ENCODE measurements around the gene XG.
"Not testable (repeated sequence)": the region's sequence is repeated elsewhere in the genome, so short reads cannot be mapped to it uniquely, and the experiment has no call there.

The XG gene

DNA sequence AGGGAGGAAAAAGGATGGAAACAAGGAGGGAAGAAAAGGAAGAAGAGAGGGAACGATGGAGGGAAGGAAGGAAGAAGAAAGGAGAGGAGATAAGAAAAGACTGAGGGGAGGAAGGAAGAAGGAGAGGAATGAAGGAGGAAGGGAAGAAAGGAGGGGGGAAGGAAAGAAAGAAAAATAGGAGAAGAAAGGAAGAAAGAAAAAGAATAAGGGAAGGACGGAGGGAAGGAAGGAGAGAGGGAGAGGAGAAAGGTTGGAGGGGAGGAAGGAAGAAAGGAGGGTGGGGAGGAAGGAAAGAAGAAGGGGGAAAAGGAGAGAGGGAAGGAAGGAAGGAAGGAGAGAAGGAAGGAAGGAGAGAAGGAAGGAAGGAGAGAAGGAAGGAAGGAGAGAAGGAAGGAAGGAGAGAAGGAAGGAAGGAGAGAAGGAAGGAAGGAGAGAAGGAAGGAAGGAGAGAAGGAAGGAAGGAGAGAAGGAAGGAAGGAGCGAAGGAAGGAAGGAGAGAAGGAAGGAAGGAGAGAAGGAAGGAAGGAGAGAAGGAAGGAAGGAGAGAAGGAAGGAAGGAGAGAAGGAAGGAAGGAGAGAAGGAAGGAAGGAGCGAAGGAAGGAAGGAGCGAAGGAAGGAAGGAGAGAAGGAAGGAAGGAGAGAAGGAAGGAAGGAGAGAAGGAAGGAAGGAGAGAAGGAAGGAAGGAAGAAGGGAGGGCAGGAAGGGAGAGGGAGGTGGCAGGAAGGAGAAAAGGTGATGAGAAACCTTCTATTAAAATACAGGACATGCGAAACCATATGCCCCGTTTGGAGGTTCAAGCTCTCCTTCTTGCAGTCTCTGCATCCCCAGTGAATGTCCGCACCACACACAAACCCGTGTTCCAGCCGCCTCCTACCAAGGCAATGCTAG is 21.6 kb downstream of the XG start:
- not testable (repeated sequence) for H3K4me3 ChIP-seq (ENCODE audit: low read depth, low read length); DNase-seq (ENCODE audit: low read depth)

DNA sequence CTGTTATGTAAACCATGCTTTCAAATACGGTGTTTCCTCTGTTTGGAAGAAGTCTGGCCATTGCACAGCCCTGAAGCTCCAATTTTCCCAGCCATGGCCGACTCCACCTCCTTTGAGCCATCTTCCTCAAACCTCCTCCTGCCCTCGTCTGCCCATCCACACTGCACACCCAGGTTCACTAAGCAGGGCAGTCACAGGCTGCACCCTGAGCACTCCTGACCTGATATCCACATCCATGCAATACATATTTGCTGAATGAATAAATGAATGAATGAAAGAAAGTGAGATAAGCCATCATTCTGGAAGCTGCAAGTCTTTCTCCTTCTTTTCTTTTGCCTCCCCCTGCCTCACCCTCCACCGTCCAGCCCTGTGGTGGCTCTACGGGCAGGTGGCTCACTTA is 22.2 kb downstream of the XG start:
- no peak overlapping the region for H3K4me3 ChIP-seq (ENCODE audit: low read depth, low read length)
- no peak for DNase-seq (ENCODE audit: low read depth)

DNA sequence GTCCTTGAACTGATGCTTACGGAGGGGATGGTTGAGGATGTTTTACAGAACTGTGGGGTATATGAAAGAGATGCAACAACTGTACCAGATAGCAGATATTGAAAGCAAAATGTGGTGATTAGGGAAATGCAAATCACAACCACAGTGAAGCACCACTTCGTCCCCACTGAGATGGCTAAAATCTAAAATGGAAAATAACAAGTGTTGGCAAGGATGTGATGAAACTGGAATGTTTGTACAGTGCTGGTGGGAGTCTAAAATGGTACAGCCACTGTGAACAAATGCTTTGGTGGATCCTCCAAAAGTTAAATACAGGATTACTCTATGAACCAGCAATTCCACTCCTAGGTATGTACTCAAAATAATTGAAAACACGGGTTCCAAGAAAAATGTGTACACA is 22.9 kb downstream of the XG start:
- DNase-seq (ENCODE audit: low read depth), result no peak
- no peak overlapping the region for H3K4me3 ChIP-seq (ENCODE audit: low read depth, low read length)

DNA sequence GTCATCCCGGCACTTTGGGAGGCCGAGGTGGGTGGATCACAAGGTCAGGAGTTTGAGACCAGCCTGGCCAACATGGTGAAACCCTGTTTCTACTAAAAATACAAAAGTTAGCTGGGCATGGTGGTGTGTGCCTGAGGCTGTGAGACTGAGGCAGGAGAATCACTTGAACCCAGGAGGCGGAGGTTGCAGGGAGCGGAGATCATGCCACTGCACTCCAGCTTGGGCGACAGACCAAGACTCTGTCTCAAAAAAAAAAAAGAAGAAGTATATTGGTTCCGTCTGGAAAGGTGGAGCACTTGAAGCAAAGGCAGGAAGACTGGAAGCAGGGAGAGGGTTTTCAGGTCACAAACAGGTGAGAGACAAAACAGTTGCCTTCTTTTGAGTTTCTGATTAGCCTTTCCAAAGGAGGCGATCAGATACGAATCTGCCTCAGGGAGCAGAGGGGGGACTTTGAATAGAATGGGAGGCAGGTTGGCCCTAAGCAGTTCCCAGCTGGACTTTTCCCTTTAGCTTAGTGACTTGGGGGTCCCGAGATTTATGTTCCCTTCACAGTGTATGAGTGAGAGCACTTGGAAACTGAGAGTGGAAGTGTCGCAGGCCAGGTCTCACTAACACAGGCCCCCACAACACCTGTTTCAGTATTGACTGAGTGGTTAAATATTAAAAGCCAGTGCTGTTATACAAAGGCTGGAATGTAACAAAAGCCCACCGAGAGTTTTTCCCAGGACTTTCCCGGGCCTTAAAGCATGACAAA is 28.8 kb downstream of the XG start:
- H3K4me3 ChIP-seq (ENCODE audit: low read depth, low read length); DNase-seq (ENCODE audit: low read depth): not testable (repeated sequence)

DNA sequence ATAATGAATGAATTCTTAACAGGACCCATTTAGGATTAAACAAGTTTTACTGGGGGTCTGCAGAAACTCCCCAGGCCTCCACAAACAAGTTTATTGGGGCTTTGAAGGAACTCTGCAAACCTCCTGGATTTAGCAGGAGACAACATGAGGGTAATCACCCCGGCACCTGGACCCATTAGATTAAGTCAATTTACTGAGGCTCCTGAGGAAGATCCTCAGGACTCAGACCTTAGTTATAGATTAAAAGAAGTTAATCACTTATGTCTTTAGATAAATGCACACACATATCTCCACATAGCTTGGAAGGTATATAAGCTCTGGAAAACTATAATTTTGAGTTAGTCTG is 29.4 kb downstream of the XG start:
- no peak for DNase-seq (ENCODE audit: low read depth)
- no peak overlapping the region for H3K4me3 ChIP-seq (ENCODE audit: low read depth, low read length)

DNA sequence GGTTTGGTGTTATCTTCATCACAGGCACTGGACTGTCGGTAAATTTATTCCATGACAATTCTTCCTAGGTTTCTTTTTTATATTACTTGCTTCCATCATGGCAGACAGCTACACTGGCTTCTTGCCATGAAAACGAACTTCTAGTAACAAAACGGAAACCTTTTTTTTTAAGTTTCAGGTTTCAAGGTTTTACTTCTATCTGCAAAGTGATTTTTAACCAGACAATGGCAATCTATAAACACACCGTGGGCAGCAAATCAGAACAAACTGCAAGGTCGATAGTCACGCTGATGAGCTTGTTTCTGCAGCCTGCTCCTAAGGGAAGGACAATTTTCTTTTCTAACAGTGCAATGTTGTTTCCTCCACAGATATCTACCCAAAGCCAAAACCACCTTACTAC is 29.9 kb downstream of the XG start:
- no peak overlapping the region for H3K4me3 ChIP-seq (ENCODE audit: low read depth, low read length)
- no peak for DNase-seq (ENCODE audit: low read depth)

DNA sequence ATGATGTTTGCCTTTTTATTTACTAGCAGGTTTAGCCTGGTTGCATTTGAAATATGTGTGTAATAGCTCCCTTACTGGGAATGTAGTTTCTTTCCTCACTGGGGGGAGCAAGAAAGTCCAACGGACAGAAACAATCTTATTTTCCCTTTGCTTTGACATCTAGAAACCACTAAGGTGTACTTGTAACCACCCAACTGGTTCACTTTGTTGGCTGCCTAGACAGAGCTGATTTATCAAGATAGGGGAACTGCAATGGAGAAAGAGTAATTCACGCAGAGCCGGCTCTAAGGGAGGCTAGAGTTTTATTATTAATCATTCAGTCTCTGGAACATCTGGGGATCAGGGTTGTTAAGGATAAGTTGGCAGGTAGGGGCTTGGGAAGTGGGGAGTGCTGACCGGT is 30.3 kb downstream of the XG start:
- H3K4me3 ChIP-seq (ENCODE audit: low read depth, low read length), result no peak overlapping the region

DNA sequence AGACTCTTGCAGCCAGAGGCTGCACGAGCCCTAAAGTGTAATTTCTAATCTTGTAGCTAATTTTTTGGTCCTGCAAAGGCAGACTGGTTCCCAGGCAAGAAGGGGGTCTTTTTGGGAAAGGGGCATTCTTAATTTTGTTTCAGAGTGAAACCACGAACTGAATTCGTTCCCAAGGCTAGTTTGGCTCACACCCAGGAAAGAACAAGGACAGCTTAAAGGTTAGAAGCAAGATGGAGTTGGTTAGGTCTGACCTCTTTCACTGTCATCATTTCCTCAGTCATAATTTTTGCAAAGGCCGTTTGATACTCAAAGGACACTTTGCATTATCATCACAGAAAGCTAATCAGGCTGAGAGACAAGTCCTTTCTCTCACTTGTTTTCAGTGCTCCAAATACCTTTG is 30.9 kb downstream of the XG start:
- no peak overlapping the region for H3K4me3 ChIP-seq (ENCODE audit: low read depth, low read length)
- DNase-seq (ENCODE audit: low read depth), result no peak

More for the DNA sequence above, 30.3 kb downstream of the XG start:
- no peak for DNase-seq (ENCODE audit: low read depth)

DNA sequence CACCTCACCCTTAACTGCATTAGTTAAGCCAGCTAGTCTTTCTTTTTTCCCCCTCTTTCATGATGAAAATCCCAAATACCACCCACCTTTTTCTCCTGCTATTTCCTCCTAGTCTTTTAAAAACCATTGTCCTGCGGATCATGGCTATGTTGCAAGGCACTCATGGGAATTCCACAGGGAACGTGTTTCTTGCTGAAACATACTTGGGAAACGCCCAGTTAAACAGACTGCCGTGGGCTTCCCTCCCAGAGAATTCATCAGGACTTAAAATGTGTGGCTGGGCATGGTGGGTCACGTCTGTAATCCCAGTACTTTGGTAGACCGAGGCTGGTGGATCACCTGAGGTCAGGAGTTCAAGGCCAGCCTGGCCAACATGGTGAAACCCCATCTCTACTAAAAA is 32.2 kb downstream of the XG start:
- no peak overlapping the region for H3K4me3 ChIP-seq (ENCODE audit: low read depth, low read length)
- DNase-seq (ENCODE audit: low read depth), result peak; percentile 19

DNA sequence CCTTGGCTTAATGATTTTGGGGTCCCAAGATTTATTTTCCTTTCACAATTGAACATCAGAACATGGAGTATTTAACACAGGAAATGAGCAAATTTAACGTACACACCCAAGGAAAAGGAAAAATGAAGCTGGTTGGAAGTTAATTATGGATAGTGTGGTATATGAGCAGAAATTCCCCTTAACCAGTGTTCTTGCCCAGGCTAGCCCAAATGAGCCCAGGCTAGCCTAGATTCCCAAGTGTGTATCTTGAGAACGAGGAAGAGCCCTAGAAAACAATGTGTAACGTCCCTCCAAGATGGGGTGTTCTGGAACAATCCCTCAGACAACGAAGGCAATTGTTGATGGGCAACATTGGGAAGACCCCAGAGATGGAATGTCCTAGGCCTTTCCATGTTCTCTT is 33.7 kb downstream of the XG start:
- H3K4me3 ChIP-seq (ENCODE audit: low read depth, low read length), result no peak overlapping the region
- DNase-seq (ENCODE audit: low read depth), result no peak

DNA sequence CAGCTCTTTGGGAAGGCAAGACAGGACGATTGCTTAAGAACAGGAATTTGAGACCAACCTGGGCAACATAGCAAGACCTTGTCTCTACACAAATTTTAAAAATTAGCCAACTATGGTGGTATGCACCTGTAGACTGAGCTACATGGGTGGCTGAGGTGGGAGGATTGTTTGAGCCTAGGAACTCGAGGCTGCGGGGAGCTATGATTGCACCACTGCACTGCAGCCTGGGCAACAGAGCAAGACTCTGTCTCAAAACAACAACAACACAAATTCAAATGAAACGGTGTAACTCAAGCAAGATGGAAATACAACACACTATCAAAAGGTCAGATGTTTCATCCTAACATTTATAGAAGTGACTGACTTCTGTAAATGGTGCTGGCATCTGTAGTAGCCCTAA is 37.1 kb downstream of the XG start:
- DNase-seq (ENCODE audit: low read depth), result no peak
- no peak overlapping the region for H3K4me3 ChIP-seq (ENCODE audit: low read depth, low read length)

DNA sequence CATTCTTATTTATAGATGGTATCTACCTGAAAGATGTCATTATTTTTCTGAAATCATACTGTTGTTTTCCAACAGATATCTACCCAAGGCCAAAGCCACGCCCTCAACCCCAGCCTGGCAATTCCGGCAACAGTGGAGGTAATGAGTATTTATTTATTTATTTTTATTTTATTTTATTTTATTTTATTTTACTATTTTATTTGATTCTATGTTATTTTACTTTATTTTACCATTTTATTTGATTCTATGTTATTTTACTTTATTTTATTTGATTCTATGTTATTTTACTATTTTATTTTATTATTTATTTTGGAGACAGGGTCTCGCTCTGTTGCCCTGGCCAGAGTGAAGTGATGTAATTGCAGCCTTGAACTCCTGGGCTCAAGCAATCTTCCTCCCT is 37.7 kb downstream of the XG start:
- no peak overlapping the region for H3K4me3 ChIP-seq (ENCODE audit: low read depth, low read length)
- DNase-seq (ENCODE audit: low read depth), result no peak

DNA sequence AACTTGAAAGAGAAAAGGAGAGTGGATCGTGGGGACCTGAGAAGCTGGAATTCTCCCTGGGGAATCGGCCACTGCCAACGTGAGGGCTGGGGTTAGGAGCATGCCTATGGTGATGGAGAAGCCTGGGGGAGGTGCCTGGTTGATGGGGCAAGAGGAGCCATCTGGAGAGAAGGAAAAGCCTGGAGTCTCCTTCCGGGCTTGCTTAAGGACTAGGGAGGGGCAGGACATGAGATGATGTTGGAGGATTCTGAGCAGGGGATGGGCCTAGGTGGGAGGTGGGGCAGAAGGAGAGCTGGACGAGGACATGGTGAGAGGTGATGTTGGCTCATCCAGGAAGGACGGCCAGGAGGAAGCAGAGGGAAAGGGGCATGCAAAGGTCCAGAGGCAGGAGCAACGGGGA is 41.9 kb downstream of the XG start:
- no peak for DNase-seq (ENCODE audit: low read depth)
- no peak overlapping the region for H3K4me3 ChIP-seq (ENCODE audit: low read depth, low read length)

DNA sequence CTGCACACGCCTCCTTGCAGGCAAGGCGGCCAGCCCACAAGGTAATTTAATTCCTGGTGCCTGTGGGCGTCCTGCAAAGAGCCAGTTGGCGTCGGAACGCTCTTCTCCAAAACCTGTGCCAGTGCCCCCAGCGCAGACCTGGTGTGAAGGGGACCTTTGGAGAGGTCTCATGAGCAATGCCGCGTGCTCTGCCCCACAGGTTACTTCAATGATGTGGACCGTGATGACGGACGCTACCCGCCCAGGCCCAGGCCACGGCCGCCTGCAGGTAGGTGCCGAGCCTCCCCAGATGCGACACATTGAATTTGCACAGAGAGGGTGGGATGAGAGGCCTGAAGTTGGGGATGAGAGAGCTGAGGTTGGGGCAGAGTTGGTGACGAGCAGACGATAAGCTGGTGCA is 42.5 kb downstream of the XG start:
- no peak overlapping the region for H3K4me3 ChIP-seq (ENCODE audit: low read depth, low read length)
- DNase-seq (ENCODE audit: low read depth), result no peak

DNA sequence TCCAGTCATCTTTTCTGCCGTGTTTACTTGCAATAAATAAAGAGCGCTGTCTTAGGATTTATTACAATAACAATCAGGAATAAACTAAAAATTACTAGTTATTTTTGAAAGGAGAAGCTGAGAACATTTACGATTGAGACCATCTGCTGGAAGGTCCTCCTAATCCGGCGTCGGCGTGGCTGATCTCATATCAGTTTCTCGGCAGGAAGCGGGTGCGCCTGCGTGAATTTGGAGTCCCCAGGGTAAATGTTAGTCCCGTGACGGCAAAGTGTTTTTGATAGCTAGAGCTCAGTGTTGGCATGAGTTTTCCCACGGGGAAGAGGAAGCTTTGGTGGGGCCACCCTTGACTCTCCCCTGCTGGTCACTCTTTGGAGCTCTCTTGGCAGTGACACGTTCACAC is 45.0 kb downstream of the XG start:
- DNase-seq (ENCODE audit: low read depth); H3K4me3 ChIP-seq (ENCODE audit: low read depth, low read length): not testable (repeated sequence)

DNA sequence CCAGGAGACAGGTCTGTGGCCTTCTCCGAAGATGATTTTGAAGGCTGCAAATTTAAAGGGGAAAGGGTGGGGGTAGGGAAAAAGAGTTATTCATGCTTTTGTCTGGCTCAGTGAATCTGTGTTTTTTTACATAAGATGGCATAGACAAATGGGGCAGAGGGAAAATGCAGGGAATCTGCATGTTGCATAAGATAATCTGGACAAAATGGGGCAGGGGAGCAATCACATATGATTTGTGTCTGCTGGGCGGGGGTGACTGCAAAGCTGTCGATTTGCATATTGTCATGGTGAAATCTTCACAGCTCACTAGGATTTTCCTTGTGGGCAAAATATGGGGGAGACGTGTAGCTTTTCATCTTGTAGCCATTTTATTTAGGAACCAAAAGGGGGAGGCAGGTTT is 47.5 kb downstream of the XG start:
- DNase-seq (ENCODE audit: low read depth), result no peak
- no peak overlapping the region for H3K4me3 ChIP-seq (ENCODE audit: low read depth, low read length)

DNA sequence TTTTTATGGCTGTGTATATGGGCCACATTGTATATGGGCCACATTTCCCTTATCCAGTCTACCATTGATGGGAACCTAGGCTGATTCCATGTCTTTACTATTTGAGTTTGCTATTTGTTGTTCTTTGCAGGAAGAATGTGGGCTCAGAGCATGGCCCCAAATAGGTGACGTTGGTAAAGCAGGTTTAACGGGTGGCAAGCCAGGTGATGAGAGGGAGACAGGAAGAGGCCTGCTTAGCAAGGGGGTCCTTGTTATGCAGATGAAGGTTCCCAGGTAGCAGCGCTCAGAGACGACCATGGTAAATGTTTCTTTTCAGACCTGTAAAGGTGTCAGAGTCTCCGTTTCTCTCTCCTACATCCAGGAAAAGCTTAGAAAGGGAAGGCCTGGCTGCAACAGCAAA is 48.1 kb downstream of the XG start:
- DNase-seq (ENCODE audit: low read depth); H3K4me3 ChIP-seq (ENCODE audit: low read depth, low read length): not testable (repeated sequence)

DNA sequence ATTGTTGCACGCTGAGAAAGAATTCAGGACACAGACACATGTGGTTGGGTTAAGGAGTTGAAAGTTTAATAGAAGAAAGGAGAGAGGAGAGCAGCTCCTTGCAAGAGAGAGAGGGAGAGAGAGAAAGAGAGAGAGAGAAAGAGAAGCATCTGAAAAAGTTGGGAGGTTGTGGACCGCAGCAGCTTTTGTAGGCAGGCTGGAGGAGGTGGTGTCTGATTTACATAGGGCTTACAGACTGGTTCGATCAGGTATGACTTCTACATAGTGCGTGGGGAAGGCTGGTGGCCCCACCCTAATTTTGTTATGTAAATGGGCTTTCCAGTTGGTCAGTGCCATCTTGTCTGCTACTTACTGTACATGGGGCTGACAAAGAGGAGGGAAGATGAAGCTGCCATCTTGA is 49.4 kb downstream of the XG start:
- H3K4me3 ChIP-seq (ENCODE audit: low read depth, low read length), result no peak overlapping the region
- no peak for DNase-seq (ENCODE audit: low read depth)

DNA sequence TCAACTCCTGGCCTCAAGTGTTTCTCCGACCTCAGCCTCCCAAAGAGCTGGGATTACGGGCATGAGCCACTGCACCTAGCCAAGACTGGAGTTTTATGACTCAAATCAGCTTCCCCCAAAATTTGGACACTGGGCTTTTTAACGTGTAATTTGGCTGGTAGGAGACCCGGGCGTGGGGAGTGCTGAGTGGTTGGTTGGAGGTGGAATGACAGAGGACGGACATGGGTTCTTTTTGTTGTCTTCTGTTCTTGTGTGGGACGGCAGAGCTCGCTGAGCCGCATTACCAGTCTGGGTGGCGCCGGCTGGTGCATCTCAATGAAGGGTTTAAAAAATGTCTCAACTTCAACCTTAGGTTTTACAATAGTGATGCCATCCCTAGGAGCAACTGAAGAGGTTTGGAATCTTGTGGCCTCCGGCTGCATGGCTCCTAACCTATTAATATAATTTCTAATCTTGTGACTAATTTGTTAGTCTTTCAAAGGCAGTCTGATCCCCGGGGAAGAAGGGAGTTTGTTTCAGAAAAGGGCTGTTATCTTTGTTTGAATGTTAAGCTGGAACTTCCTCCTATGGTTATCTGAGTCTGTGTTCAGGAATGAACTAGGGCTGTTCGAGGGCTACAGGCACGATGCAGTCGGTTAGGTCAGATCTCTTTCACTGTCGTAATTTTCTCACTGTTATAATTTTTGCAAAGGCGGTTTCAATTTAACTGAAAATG is 50.7 kb downstream of the XG start:
- not testable (repeated sequence) for DNase-seq (ENCODE audit: low read depth); H3K4me3 ChIP-seq (ENCODE audit: low read depth, low read length)

DNA sequence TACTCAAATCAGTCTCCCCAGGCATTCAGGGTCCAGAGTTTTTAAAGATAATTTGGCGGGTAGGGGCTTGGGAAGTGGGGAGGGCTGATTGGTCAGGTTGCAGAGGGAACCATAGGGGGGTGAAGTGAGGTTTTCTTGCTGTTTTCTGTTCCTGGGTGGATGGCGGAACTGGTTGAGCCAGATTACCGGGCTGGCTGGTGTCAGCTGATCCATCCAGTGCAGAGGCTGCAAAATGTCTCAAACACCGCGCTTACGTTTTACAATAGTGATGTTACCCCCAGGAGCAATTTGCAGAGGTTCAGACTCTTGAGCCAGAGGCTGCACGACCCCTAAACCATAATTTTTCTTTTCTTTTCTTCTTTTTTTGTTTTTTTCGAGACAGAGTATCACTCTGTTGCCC is 51.6 kb downstream of the XG start:
- DNase-seq (ENCODE audit: low read depth), result not testable (repeated sequence)

More for the DNA sequence above, 51.6 kb downstream of the XG start:
- not testable (repeated sequence) for H3K4me3 ChIP-seq (ENCODE audit: low read depth, low read length)
